Stimulated activated naive CD4-positive, alpha-beta T cell (primary cell): ENCODE data around the gene ABHD2.
"Not testable (repeated sequence)": the region's sequence is repeated elsewhere in the genome, so short reads cannot be mapped to it uniquely, and the experiment has no call there.

Experiments used
- DNase-seq, 6 experiments: peaks; one replicate each; lab custom pipeline; 2025; lab: John Stamatoyannopoulos, UW

ABHD2 gene

DNA sequence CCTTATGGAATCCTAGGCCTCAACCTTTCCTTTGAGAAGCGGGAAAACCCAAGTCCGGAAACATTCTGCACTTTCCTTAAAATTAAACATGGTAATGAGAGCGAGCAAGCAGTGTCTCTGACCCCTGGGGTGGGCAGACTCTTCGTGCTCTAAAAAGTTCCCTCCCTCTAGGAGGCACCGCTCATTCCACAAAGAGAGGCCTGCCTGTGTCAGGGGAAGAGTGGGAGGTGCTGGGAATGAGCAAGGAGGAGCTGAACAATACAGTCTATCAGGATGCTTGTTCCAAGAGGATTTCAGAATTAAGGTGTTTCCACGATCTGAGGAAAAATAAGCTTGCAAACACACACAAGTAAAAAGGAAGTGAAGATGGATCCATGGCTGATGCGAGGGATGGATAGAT, 139.2 kb downstream of the ABHD2 start:
- DNase-seq = no peak

GRCh38 chr15:89230277-89230676, 142.0 kb downstream of the ABHD2 start:
- no peak for DNase-seq

- no peak for DNase-seq
Measured at GRCh38 chr15:89231832-89232231, 143.6 kb downstream of the ABHD2 start.

DNA sequence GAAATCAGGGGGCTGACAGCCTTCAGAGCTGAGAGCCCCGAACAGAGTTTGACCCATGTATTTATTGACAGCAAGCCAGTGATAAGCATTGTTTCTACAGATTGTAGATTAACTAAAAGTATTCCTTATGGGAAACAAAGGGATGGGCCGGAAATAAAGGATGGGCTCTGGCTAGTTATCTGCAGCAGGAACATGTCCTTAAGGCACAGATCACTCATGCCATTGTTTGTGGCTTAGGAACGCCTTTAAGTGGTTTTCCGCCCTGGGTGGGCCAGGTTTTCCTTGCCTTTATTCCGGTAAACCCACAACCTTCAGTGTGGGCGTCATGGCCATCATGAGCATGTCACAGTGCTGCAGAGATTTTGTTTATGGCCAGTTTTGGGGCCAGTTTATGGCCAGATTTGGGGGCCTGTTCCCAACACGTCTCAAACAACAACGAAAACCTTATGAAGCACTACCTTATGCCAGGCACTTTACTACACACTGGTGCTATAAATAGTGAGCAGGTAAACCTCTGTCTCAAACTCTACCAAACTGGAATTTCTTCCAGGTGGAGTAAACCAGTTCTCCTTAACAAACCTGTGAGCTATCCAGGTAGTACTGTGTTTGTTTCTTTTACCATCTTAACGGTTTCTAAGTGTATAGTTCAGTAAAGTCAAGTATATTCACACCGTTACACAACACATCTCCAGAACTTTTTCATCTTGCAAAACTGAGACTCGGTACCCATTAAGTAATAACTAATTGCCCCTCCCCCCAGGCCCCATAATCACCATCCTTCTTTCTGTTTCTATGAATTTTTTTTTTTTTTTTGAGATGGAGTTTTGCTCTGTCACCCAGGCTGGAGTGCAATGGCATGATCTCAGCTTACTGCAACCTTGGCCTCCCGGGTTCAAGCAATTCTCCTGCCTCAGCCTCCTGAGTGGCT, 151.9 kb downstream of the ABHD2 start:
- not testable (repeated sequence) for DNase-seq

DNA sequence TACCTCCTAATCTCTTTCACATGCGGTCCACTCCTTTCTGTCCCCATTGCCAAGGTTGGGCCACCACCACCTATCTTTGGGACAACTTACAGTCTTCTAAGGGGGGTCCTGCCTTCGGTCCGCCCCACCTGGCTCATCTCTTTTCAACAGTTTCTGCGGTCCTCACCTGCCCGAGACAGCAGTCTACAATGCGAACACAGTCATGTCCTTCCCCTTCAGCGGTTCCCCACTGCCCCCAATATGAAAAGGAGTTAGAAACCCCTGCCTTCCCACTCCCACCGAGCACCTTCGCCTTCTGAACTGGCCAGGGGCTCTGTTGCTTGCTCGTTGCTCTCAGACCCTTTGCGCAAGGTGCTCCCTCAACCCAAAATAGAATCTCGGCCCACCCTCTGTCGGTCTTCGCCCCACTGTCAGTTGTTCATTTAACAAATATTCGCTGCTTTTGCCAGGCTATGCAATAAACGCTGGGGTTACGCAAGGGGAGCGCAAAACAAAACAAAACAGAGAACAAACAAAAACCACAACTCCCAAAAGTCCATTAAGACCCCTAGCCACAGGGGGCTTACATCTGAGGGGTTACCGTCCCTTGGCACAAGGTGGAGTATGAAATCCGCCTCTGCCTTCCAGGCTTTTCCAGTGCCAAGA, 154.9 kb downstream of the ABHD2 start:
- DNase-seq = no peak

GRCh38 chr15:89243691-89244573, 155.7 kb downstream of the ABHD2 start, which contains the start of gene FANCI:
Gene FANCI, plus strand, starts transcription at chr15:89243979. Its CDS starts 3,669 bp downstream, at chr15:89247648.
- DNase-seq = peak; percentile 87 to 95 (median 90)

DNA sequence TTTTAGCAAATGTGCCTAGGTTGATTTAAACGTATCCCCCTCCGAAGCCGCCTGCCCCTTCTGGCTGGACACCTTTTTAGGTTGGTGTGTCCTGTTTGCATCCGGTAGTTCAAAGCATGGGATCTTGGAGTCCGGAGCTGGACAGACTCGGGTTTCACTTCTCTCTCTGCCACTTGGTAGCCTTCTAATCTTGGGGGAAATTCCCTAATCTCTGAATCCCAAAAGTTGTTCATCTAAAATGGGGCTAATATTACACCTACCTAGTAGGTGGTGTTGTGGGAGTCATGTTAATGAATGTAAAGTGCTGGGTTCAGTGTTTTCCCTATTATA, 156.3 kb downstream of the ABHD2 start:
- no peak for DNase-seq

GRCh38 chr15:89247446-89247845, 159.2 kb downstream of the ABHD2 start:
- DNase-seq = no peak

DNA sequence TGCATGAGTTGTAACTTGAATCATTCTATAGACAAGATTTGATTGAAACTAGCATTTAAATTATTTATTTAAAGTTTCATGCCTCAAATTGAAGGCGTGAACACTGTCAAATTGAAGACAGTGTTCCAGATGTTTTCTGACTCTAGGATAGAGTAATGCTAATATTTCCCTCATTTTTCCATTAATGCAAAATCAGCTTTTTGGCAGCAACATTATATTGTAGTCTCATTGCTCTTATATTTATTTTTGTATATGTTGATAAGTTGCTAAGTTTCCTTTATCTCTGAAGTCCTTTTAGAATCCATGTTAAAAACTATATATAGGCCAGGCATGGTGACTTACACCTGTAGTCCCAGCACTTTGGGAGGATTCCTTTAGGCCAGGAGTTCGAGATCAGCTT, 160.3 kb downstream of the ABHD2 start:
- no peak for DNase-seq

DNA sequence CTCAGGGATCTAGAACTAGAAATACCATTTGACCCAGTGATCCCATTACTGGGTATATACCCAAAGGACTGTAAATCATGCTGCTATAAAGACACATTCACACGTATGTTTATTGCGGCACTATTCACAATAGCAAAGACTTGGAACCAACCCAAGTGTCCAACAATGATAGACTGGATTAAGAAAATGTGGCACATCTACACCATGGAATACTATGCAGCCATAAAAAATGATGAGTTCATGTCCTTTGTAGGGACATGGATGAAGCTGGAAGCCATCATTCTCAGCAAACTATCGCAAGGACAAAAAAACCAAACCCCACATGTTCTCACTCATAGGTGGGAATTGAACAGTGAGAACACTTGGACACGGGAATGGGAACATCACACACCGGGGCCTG, 161.9 kb downstream of the ABHD2 start:
- DNase-seq = not testable (repeated sequence)
